HUES6 (cell line): Measurements from ENCODE around the gene OSM.

ENCODE experiments used
- H3K27ac ChIP-seq: 2 replicates; pipeline ENCODE4 v1.7.0; 2013; ENCODE audit warnings: low read depth, mild to moderate bottlenecking, low read length, inconsistent platforms
- H3K27me3 ChIP-seq: 2 replicates; pipeline ENCODE4 v1.6.1; 2013; ENCODE audit warnings: low read length; ENCODE audit not compliant: control insufficient read depth, insufficient read depth
- H3K36me3 ChIP-seq: 2 replicates; pipeline ENCODE4 v1.6.1; 2013; ENCODE audit warnings: low read length; ENCODE audit not compliant: control insufficient read depth, insufficient read depth
- H3K4me1 ChIP-seq: 2 replicates; pipeline ENCODE4 v1.6.1; 2013; ENCODE audit warnings: low read length; ENCODE audit not compliant: control insufficient read depth, insufficient read depth
- H3K4me3 ChIP-seq: 2 replicates; pipeline ENCODE4 v1.5.1; 2013; ENCODE audit warnings: low read depth, low read length
- H3K9ac ChIP-seq: one replicate; pipeline ENCODE4 v1.6.1; 2013; ENCODE audit warnings: mild to moderate bottlenecking, low read length
- H3K9me3 ChIP-seq: 2 replicates; pipeline ENCODE4 v1.6.1; 2013; ENCODE audit warnings: low read depth, low read length; ENCODE audit not compliant: control insufficient read depth, insufficient read depth

The OSM gene

DNA sequence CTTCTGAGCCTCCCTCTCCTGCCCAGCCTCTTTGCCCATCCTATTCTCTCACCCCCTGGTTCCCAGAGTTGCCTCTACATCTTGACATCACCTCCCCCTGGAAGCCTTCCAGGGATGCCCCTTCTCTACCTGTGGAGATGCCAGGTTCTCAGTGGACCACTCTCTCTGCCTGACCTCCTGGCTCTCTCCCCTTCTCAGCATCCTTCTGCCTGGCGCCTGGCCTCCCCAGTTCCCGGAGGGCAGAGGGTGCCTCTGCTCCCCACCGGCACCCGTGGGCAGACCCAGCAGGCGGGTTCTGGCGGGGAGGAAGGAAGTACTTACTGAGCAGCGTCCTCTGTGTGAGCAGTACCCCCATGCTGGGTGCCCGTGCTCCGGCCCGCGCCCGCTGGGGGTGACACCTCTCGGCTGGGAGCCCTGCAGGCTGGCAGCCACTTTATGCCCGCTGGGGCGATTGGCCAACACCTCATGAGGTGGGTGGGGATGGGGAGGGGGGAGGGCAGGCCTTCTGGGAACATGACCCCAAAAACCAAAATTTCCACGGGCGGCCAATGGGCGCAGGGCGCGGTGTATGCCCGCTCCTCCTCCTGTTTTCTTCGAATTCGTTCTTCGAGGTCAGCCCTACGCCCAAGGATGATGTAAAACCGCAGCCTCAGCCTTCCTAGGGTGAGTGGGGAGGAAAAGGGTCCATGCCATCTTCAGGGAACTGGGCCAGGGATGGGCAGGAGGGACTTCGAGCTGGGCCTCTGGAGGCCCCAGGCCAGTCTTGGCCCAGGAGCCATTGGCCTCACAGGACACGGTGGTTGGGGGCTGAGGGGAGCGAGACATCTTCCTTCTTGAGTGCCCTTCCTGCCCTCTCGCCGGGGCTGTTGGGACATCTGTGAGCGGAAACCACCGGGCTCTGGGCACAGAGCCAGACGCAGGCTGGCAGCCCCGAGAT is at the start of gene OSM:
Gene OSM (minus strand): TSS at position 407 of the 937 bp plus-strand sequence. CDS start 52 bp downstream, at position 355.
- Histone ChIP-seq H3K36me3 (no peaks in the 10 kb centered on the region), H3K27ac (no peak within 1 kb of the TSS), H3K4me1 (peaks cover 9% of the 10 kb centered on the region; the same call in 1 of the 2 replicates), H3K27me3 (peaks cover 8% of the 10 kb centered on the region), H3K4me3 (no peak within 1 kb of the TSS), H3K9ac (no peak within 1 kb of the TSS), H3K9me3 (no peaks in the 10 kb centered on the region)

GRCh38 chr22:30315962-30316576 is 49.4 kb upstream of the OSM start:
- Histone ChIP-seq H3K27me3 (no peaks in the 10 kb centered on the region), H3K36me3 (no peaks in the 10 kb centered on the region), H3K4me3 (no peak overlapping the region), H3K9me3 (no peaks in the 10 kb centered on the region), H3K9ac (no peak overlapping the region), H3K4me1 (peaks cover 9% of the 10 kb centered on the region), H3K27ac (no peak overlapping the region)

- H3K9ac ChIP-seq, result no peak overlapping the region
- no peaks in the 10 kb centered on the region for H3K36me3 ChIP-seq
- no peak overlapping the region for H3K27ac ChIP-seq
- H3K4me3 ChIP-seq, result no peak overlapping the region
- peaks cover 18% of the 10 kb centered on the region for H3K4me1 ChIP-seq
- H3K9me3 ChIP-seq, result no peaks in the 10 kb centered on the region
- H3K27me3 ChIP-seq, result no peaks in the 10 kb centered on the region
Observed at GRCh38 chr22:30314915-30315314, 48.3 kb upstream of the OSM start.

DNA sequence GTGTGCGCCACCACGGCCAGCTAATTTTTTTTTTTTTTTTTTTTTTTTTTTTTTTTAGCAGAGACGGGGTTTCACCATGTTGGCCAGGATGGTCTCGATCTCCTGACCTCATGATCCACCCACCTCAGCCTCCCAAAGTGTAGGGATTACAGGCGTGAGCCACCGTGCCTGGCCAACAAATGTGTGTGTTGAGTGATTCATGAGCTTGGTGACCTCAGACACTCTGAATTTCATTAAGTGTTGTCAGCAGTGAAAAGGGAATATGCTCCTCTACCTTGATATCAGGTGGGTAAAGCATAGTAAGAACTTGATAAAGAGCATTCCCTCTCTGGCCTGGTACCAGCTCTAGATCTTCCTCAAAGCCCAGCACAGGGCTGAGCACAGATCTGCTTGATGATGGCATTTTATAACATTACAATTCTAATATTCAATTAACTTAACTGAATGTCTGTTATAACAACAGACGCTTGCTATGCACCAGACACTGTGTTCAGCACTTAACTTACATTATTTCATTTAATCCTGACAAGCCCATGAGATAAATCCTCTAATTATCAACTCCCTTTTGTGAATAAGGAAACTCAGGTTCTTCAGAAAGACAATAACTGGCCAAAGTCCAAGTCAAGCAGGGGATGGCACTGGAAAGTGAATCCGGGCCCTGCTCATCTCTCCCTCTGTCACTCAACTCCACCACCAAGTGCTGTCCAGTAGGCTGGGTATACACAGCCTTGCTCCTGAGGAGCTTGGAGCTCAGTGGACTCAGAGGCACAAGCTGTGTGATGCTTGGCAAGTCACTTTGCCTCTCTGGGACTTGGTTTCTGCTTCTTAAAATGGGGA is 47.1 kb upstream of the OSM start:
- H3K27me3 ChIP-seq, result no peaks in the 10 kb centered on the region
- no peaks in the 10 kb centered on the region for H3K9me3 ChIP-seq
- no peak overlapping the region for H3K4me3 ChIP-seq
- no peak overlapping the region for H3K27ac ChIP-seq
- peaks cover 18% of the 10 kb centered on the region for H3K4me1 ChIP-seq
- no peaks in the 10 kb centered on the region for H3K36me3 ChIP-seq
- H3K9ac ChIP-seq, result no peak overlapping the region

DNA sequence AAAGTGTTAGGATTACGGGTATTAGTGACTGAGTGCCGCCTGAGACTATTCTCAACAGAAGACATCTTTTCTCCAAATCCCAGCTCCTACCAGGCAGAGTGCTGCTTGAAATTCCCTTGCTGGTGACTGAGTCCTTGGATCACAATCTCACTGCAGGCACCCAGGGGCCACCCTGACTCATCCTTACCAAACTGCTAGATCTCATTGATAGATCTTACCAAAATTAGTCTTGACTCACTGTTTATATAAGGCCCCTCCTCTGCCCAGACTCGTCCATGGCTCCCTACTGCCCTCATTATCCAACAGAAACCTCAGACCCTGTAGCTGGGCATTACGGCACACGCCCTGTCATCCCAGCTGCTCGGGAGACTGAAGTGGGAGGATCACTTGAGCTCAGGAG is 45.4 kb upstream of the OSM start:
- Histone ChIP-seq H3K4me3 (no peak overlapping the region), H3K36me3 (no peaks in the 10 kb centered on the region), H3K27ac (no peak overlapping the region), H3K9me3 (no peaks in the 10 kb centered on the region), H3K9ac (no peak overlapping the region), H3K4me1 (peaks cover 18% of the 10 kb centered on the region), H3K27me3 (no peaks in the 10 kb centered on the region)

- Histone ChIP-seq H3K4me1 (peaks cover 18% of the 10 kb centered on the region), H3K9me3 (no peaks in the 10 kb centered on the region), H3K27me3 (no peaks in the 10 kb centered on the region), H3K36me3 (no peaks in the 10 kb centered on the region), H3K9ac (peak overlapping the region; percentile 8), H3K4me3 (no peak overlapping the region), H3K27ac (no peak overlapping the region)
Observed at GRCh38 chr22:30310881-30311771, 44.5 kb upstream of the OSM start.

DNA sequence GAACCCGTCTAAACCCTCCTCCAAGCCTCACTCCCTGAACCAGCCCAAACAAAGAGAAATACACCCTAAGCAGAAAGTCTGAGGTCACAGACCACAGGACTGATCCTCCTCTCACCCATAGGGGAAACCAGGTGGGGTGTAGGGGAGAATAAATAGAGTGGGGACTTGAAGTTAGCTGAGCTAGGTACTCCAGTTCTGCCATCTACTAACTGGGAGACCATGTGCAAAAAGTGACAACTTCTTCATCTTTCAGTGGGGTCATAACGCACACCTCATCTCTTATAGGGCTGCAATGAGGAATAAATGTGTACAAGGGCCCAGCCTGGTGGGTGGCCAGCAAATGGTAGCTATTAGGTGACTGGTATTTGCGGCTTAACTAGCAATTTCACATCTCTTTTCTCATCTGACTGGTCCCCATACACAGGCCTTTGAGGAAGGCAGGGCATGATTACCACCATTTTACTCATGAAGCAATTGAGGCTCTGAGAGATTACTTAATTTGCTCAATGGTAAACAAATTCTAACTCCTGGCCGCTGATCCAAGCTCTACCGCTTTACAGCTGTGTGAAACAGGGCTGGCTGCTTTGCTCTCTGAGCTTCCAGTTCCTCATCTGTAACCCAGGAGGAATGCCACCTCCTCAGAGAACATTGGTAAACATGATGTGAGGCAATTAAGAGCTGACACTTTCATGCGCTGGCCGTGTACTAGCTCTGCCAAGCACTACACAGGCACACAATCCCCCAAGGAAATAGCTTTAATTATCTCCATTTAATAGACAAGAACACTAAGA is 43.5 kb upstream of the OSM start:
- Histone ChIP-seq H3K9ac (no peak overlapping the region), H3K27me3 (no peaks in the 10 kb centered on the region), H3K27ac (no peak overlapping the region), H3K4me1 (peaks cover 25% of the 10 kb centered on the region), H3K4me3 (no peak overlapping the region), H3K9me3 (no peaks in the 10 kb centered on the region), H3K36me3 (no peaks in the 10 kb centered on the region)

- Histone ChIP-seq H3K36me3 (no peaks in the 10 kb centered on the region), H3K9me3 (no peaks in the 10 kb centered on the region), H3K4me3 (no peak overlapping the region), H3K27ac (no peak overlapping the region), H3K4me1 (peaks cover 26% of the 10 kb centered on the region; the same call in 1 of the 2 replicates), H3K9ac (no peak overlapping the region), H3K27me3 (no peaks in the 10 kb centered on the region)
Observed at GRCh38 chr22:30308518-30309230, 42.0 kb upstream of the OSM start.

DNA sequence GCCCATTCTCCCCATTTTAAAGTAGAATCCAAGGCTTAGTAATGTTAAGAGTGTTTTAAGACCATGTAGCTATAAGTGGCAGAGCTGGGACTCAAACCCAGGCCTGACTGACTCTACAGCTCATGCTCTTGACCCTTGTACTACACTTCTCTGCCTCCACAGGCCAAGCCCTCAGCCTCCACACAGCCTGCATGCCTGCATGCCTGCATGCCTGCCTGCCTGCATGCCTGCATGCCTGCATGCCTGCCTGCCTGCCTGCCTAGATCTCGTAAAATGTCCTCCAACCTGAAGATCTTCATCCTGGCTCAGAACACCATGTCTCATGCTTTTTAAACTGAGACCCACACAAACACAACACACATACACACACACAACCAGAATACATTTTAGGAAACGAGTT is 41.4 kb upstream of the OSM start:
- Histone ChIP-seq H3K4me3 (no peak overlapping the region), H3K4me1 (peaks cover 26% of the 10 kb centered on the region; the same call in 1 of the 2 replicates), H3K9ac (no peak overlapping the region), H3K9me3 (no peaks in the 10 kb centered on the region), H3K27me3 (no peaks in the 10 kb centered on the region), H3K27ac (no peak overlapping the region), H3K36me3 (no peaks in the 10 kb centered on the region)
